ENCODE results near the gene MYOD1.

MYOD1 gene

DNA sequence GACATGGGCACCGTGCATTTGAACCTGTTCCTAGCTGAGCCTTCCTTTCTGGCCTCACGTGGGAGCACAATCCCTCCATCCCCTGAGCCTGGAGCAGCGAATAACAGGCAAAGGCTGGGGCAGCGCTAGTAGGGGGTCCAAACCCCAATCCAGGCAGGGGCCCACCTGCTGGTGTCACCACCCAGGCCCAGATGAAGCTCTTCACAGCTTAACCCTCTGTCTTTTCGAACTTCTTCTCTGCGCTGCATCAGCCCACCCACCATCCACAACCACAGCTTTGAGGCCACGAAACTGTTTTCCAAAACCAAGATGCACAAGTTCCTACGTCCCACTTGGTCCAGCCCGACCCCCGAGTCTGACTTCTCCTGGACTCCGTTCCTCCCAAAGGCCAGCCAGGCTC is 26.7 kb downstream of the MYOD1 start:
- Histone ChIP-seq H3K36me3 (replicated peaks) (no peaks in the 10 kb centered on the region), H3K27me3 (replicated peaks) (no peaks in the 10 kb centered on the region), H3K27ac (no peak overlapping the region), H3K4me3 (ENCODE audit: low read depth, low read length) (no peak overlapping the region)
- in situ Hi-C loops (cut with HindIII; ENCODE audit: low pct_ligation_motif_present, low sequenced_read_pairs): loop anchor here (25.0 kb wide), 1 partner anchor 241 kb away; no protein-coding TSS in a partner anchor
- no peak for DNase-seq
- TF ChIP-seq, protein P1, sequence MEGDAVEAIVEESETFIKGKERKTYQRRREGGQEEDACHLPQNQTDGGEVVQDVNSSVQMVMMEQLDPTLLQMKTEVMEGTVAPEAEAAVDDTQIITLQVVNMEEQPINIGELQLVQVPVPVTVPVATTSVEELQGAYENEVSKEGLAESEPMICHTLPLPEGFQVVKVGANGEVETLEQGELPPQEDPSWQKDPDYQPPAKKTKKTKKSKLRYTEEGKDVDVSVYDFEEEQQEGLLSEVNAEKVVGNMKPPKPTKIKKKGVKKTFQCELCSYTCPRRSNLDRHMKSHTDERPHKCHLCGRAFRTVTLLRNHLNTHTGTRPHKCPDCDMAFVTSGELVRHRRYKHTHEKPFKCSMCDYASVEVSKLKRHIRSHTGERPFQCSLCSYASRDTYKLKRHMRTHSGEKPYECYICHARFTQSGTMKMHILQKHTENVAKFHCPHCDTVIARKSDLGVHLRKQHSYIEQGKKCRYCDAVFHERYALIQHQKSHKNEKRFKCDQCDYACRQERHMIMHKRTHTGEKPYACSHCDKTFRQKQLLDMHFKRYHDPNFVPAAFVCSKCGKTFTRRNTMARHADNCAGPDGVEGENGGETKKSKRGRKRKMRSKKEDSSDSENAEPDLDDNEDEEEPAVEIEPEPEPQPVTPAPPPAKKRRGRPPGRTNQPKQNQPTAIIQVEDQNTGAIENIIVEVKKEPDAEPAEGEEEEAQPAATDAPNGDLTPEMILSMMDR (IDR thresholded peaks at IDR 0.05; ENCODE audit: low read depth, low read length, missing control alignments): no peak

DNA sequence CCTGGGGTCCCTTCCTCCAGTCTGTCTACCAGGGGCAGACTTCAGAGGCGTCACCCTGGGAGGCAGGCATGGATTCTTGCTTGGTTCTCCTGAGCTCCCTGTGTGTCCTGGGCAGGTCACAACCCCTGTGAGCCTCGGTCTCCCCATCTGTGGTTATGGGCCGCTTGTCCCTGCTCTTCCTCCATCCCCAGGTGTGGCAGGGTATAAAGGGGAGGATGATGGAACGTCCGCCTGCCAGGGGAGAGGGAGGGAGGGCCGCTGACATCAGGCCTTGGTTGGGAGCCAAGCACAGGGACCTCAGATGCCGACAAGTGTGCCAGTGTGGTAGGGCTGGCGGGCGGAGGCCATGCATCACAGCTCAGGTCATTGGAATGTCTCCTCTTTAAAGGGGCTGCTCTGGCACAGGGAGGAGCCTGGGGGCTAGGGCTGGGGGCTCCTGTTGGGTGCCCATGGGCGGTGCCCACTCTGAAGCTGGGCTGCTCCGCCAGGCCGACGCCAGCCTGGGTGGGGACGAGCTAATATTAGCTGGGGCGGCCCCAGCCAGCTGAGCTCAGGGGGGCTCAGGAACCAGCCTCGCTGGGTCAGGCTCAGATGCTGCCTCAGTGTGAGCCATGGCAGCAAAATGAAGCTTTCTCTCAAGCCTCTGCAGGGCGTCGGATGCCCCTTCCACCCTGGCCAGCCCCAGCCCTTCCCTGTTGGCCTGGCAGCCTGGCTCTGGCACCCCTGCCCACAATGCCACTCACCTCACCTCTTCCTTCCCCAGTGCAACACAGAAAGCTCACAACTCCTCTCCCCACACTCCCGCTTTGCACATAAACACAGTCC is 28.0 kb downstream of the MYOD1 start:
- DNase-seq: no peak
- TF ChIP-seq, protein P1 (IDR thresholded peaks at IDR 0.05; ENCODE audit: low read depth, low read length, missing control alignments): no peak
- no peak overlapping the region for H3K4me3 ChIP-seq (ENCODE audit: low read depth, low read length)
- no peaks in the 10 kb centered on the region for H3K36me3 ChIP-seq (replicated peaks)
- H3K27ac ChIP-seq: no peak overlapping the region
- H3K27me3 ChIP-seq (replicated peaks): no peaks in the 10 kb centered on the region
- in situ Hi-C loops (cut with HindIII; ENCODE audit: low pct_ligation_motif_present, low sequenced_read_pairs): loop anchor here (25.0 kb wide), 1 partner anchor 240 kb away; no protein-coding TSS in a partner anchor

DNA sequence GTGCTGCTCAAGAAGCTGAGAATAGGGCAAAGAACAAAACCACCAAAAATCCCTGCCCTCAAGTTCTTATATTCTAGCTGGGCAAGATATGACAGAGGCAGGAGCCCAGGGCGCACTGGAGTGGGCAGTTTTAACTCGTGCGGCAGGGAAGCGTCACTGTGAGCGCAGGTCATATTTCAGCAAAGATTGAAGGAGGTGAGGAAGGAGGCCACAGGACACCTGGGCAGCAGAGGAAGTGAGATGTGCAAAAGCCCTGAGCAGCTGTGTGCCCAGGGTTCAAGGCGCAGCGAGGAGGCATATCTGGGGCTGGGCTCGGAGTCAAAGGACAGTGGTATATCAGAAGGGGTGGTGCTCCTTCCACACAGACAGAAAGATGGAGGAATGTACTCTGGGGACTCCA is 28.7 kb downstream of the MYOD1 start:
- no peak for DNase-seq
- in situ Hi-C loops (cut with HindIII; ENCODE audit: low pct_ligation_motif_present, low sequenced_read_pairs): loop anchor here (25.0 kb wide), 1 partner anchor 239 kb away; no protein-coding TSS in a partner anchor
- no peak overlapping the region for H3K27ac ChIP-seq
- H3K36me3 ChIP-seq (replicated peaks): no peaks in the 10 kb centered on the region
- TF ChIP-seq, protein P1 (IDR thresholded peaks at IDR 0.05; ENCODE audit: low read depth, low read length, missing control alignments): no peak
- no peaks in the 10 kb centered on the region for H3K27me3 ChIP-seq (replicated peaks)
- no peak overlapping the region for H3K4me3 ChIP-seq (ENCODE audit: low read depth, low read length)

DNA sequence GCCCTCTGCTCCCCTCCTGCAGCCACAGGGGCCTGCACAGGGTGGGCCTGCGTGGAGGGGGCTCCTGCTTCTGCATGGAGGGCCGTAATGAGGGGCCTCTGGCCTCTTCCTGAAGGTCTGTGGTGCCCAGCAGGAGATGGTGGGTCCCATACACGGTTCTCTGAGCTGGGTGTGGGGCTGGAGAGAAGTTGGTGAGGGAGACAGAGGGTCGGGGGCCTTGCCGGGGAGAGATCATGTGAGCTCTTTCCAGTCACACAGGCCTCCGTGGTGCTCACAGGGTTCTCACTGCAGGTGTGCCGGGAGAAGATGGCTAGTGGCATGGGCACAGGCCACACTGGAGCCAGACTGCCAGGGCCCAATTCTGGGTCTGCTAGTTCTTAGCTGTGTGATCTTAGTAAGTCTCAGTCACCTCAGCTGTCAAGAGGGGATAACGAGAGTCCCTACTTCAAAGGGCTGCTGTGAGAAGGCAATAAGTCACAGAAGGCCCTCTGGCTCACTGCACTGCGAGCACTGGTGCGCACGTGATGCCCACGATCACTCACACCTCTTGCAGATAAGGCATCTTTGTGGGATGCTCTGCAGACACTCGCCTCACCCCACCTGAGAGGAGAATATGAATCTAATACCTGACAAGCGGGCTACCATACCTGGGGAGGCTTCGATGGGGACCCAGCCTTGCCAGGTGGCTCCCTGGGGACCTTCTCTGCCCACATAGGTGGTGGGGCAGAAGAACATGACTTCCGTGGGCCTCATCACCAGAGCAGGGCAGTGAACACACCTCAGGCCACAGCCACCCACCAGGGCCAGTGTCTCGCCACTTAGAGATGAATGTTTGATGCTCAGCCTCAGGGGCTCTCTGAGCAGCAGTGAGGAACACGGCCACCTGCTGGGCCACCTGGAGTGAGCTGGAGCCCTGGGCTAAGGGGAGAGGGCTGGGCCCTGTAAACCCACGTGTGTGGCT is 29.7 kb downstream of the MYOD1 start:
- Histone ChIP-seq H3K27ac (no peak overlapping the region), H3K27me3 (replicated peaks) (no peaks in the 10 kb centered on the region), H3K36me3 (replicated peaks) (no peaks in the 10 kb centered on the region), H3K4me3 (ENCODE audit: low read depth, low read length) (no peak overlapping the region)
- TF ChIP-seq, protein P1 (IDR thresholded peaks at IDR 0.05; ENCODE audit: low read depth, low read length, missing control alignments): no peak
- no peak for DNase-seq
- in situ Hi-C loops (cut with HindIII; ENCODE audit: low pct_ligation_motif_present, low sequenced_read_pairs): loop anchor here (25.0 kb wide), 1 partner anchor 238 kb away; no protein-coding TSS in a partner anchor

DNA sequence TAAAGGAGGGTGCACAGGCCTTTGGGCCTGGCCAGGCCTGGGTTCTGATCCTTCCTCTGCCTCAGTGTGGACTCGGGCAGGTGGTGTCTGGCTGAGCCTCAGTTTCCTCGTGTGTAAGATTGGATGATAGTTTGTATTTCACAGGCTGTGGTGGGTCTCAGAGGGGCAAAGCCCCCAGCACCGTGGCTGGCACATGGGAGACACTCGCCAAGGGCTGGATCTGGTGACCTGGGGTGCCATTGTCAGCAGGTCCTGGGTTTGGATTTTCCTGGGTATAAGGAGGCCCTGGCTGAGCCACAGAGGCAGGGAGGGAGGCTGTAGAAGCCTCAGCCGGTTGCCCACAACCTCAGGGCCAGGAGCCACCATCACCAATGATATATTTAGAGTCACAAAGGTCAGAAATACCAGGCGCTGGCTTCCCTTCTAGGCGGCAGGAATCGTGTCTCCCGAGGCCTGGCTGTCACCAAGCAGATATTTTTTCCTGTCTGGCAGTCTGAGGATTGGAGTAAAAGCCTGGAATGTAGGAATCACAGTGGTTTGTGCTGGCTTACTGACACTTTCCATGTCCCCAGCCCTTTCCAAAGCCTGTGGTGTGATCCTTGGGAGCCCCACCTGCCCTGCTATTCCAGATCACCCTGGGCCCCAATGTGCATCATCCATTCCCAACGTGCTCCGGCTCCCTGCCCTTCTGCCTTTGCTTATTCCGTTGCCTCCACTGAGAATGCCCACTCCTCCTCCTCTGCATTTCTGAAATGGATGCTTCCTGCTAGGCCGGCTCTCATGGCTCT is 30.8 kb downstream of the MYOD1 start:
- H3K27ac ChIP-seq: no peak overlapping the region
- no peaks in the 10 kb centered on the region for H3K27me3 ChIP-seq (replicated peaks)
- in situ Hi-C loops (cut with HindIII; ENCODE audit: low pct_ligation_motif_present, low sequenced_read_pairs): no loop called here
- H3K36me3 ChIP-seq (replicated peaks): no peaks in the 10 kb centered on the region
- H3K4me3 ChIP-seq (ENCODE audit: low read depth, low read length): no peak overlapping the region
- TF ChIP-seq, protein P1 (IDR thresholded peaks at IDR 0.05; ENCODE audit: low read depth, low read length, missing control alignments): no peak
- no peak for DNase-seq
